DND-41 (cell line): ENCODE results near the gene CD55.

ENCODE experiments used
- EZH2 ChIP-seq: IDR thresholded peaks from 3 replicates; pipeline ENCODE4 v1.6.1; 2012; ENCODE audit warnings: borderline replicate concordance, low read depth, mild to moderate bottlenecking, moderate library complexity, low read length, inconsistent platforms; ENCODE audit not compliant: severe bottlenecking
- TF ChIP-seq, protein P1 (sequence below): IDR thresholded peaks from 2 replicates; pipeline ENCODE4 v1.5.1; 2012; ENCODE audit warnings: borderline replicate concordance, low read length, moderate library complexity, mild to moderate bottlenecking; ENCODE audit not compliant: poor library complexity, severe bottlenecking; ENCODE audit errors: extremely low read depth

DNA sequence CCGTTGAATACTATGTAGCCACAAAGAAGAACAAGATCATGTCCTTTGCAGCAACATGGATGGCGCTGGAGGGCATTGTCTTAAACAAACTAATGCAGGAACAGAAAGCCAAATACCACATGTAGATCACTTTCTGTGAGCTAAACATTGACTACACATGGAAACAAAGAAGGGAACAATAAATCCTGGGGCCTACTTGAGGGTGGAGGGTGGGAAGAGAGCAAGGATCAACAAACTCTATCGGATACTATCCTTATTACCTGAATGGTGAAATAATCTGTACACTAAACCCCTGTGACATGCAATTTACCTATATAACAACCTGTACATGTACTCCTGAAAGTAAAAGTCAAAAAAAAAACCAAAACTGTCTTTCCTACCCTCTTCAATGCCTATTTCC is 40.8 kb upstream of the CD55 start:
- TF ChIP-seq, protein P1, sequence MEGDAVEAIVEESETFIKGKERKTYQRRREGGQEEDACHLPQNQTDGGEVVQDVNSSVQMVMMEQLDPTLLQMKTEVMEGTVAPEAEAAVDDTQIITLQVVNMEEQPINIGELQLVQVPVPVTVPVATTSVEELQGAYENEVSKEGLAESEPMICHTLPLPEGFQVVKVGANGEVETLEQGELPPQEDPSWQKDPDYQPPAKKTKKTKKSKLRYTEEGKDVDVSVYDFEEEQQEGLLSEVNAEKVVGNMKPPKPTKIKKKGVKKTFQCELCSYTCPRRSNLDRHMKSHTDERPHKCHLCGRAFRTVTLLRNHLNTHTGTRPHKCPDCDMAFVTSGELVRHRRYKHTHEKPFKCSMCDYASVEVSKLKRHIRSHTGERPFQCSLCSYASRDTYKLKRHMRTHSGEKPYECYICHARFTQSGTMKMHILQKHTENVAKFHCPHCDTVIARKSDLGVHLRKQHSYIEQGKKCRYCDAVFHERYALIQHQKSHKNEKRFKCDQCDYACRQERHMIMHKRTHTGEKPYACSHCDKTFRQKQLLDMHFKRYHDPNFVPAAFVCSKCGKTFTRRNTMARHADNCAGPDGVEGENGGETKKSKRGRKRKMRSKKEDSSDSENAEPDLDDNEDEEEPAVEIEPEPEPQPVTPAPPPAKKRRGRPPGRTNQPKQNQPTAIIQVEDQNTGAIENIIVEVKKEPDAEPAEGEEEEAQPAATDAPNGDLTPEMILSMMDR: no peak
- no peak for TF ChIP-seq EZH2
